SK-N-SH (cell line): Measurements from ENCODE around the gene DUSP10. TPM values are rescaled to one million over a fixed set of nuclear protein-coding genes. Genes with fewer than 3 reads are reported as not detected.

Experiments used
- CTCF ChIA-PET: fragments of 300-600, 350-600 bp; formaldehyde crosslinking; extraction: SDS; loops from one replicate; lab custom pipeline; 2021; lab: Yijun Ruan, JAX
- POLR2A ChIA-PET: fragments of 350-600 bp; sonication (Branson Sonifier 250); formaldehyde crosslinking; extraction: SDS; loops from one replicate; lab custom pipeline; 2020; ENCODE audit warnings: antibody characterized with exemption, inconsistent platforms; lab: Yijun Ruan, JAX
- DNase-seq: peaks from one replicate; pipeline ENCODE4 v3.0.0; 2012
- H2AFZ ChIP-seq: fragments of 200-600 bp; sonication (generic); 2 replicates; pipeline ENCODE4 v1.8.1; 2016; ENCODE audit warnings: antibody characterized with exemption, mild to moderate bottlenecking, low read depth
- H3F3A ChIP-seq: fragments of 200-600 bp; sonication (generic); replicated peaks from 2 replicates; pipeline ENCODE3; 2016; ENCODE audit warnings: antibody characterized with exemption, mild to moderate bottlenecking; ENCODE audit not compliant: insufficient read depth
- H3K27ac ChIP-seq, 2 experiments: fragments of 200-500 bp in 1 of 2; fragments of 200-600 bp in 1 of 2; sonication (Bioruptor generic) in 1 of 2; sonication (generic), shearing (Covaris generic) in 1 of 2; 2 replicates each; pipeline versions ENCODE4 v1.5.1 to v1.6.1; 2014 to 2016; ENCODE audit warnings: low read depth in 2 of 2, inconsistent platforms in 1 of 2, low read length in 1 of 2, mild to moderate bottlenecking in 1 of 2, mixed read lengths in 1 of 2
- H3K27me3 ChIP-seq: fragments of 200-600 bp; sonication (generic), shearing (Covaris generic); 2 replicates; pipeline ENCODE4 v1.6.1; 2016; ENCODE audit warnings: mixed run types; ENCODE audit not compliant: insufficient read depth
- H3K36me3 ChIP-seq, 2 experiments: fragments of 200-500 bp in 1 of 2; fragments of 200-600 bp in 1 of 2; sonication (Bioruptor generic) in 1 of 2; sonication (generic) in 1 of 2; replicated peaks in 1 of 2; 2 replicates each; pipeline versions ENCODE3 to v1.5.1; 2014 to 2016; ENCODE audit warnings: low read length in 1 of 2, mild to moderate bottlenecking in 1 of 2; ENCODE audit not compliant: insufficient read depth in 2 of 2, control insufficient read depth in 1 of 2
- H3K4me1 ChIP-seq, 2 experiments: fragments of 200-500 bp in 1 of 2; fragments of 200-600 bp in 1 of 2; sonication (Bioruptor generic) in 1 of 2; sonication (generic), shearing (Covaris generic) in 1 of 2; 2 replicates each; pipeline versions ENCODE4 v1.5.1 to v1.6.1; 2014 to 2016; ENCODE audit warnings: low read depth in 1 of 2, low read length in 1 of 2, mixed run types in 1 of 2; ENCODE audit not compliant: insufficient read depth in 2 of 2, control insufficient read depth in 1 of 2
- H3K4me2 ChIP-seq: fragments of 200-600 bp; sonication (generic), shearing (Covaris generic); 2 replicates; pipeline ENCODE4 v1.6.1; 2017; ENCODE audit warnings: mixed run types
- H3K4me3 ChIP-seq, 2 experiments: fragments of 200-500 bp in 1 of 2; fragments of 200-600 bp in 1 of 2; sonication (Bioruptor generic) in 1 of 2; sonication (generic), shearing (Covaris generic) in 1 of 2; 2 replicates each; pipeline versions ENCODE4 v1.5.1 to v1.8.1; 2014 to 2016; ENCODE audit warnings: low read depth in 2 of 2, inconsistent platforms in 1 of 2, low read length in 1 of 2, mild to moderate bottlenecking in 1 of 2, mixed read lengths in 1 of 2, moderate library complexity in 1 of 2
- H3K79me2 ChIP-seq: fragments of 200-600 bp; sonication (generic); 2 replicates; pipeline ENCODE4 v1.8.1; 2017; ENCODE audit warnings: mild to moderate bottlenecking; ENCODE audit not compliant: insufficient read depth
- H3K9ac ChIP-seq: fragments of 200-600 bp; sonication (generic); 2 replicates; pipeline ENCODE4 v1.6.1; 2017; ENCODE audit warnings: mixed run types
- H3K9me2 ChIP-seq: fragments of 200-600 bp; sonication (generic); 2 replicates; pipeline ENCODE4 v1.6.1; 2017; ENCODE audit warnings: mixed run types
- H3K9me3 ChIP-seq: fragments of 200-600 bp; sonication (generic); 2 replicates; pipeline ENCODE4 v1.6.1; 2017; ENCODE audit warnings: mixed run types, mild to moderate bottlenecking, moderate library complexity
- H4K20me1 ChIP-seq: fragments of 200-600 bp; sonication (generic); 2 replicates; pipeline ENCODE4 v1.6.1; 2017; ENCODE audit warnings: mild to moderate bottlenecking, mixed run types; ENCODE audit not compliant: insufficient read depth
- CHD2 ChIP-seq: fragments of 150-350 bp; IDR thresholded peaks from 2 replicates; pipeline ENCODE4 v1.6.1; 2018; ENCODE audit warnings: low read length; ENCODE audit not compliant: partially characterized antibody
- FOXJ3 ChIP-seq: sonication (generic); formaldehyde crosslinking; IDR thresholded peaks from 2 replicates; pipeline ENCODE4 v1.5.1; 2020; ENCODE audit warnings: mild to moderate bottlenecking, missing genetic modification reagents
- FOXM1 ChIP-seq: IDR thresholded peaks from 2 replicates; pipeline ENCODE4 v1.4.0; 2012; ENCODE audit warnings: low read depth, mild to moderate bottlenecking
- GABPA ChIP-seq: IDR thresholded peaks from 2 replicates; pipeline ENCODE4 v1.4.0; 2012; ENCODE audit warnings: low read depth, mild to moderate bottlenecking
- NRF1 ChIP-seq: IDR thresholded peaks from 2 replicates; pipeline ENCODE4 v1.6.1; 2012; ENCODE audit warnings: low read depth, mild to moderate bottlenecking, low read length
- RAD21 ChIP-seq: IDR thresholded peaks from 2 replicates; pipeline ENCODE4 v1.6.1; 2012; ENCODE audit warnings: mild to moderate bottlenecking, low read length
- RFX5 ChIP-seq: IDR thresholded peaks from 2 replicates; pipeline ENCODE4 v1.6.1; 2012; ENCODE audit warnings: mild to moderate bottlenecking, improper control_type of control experiment, low read length
- RXRA ChIP-seq: IDR thresholded peaks from 2 replicates; pipeline ENCODE4 v1.4.0; 2012; ENCODE audit warnings: low read depth, mild to moderate bottlenecking, borderline replicate concordance
- SIN3A ChIP-seq: IDR thresholded peaks from 2 replicates; pipeline ENCODE4 v1.6.1; 2012; ENCODE audit warnings: low read depth, mild to moderate bottlenecking, low read length, moderate library complexity, borderline replicate concordance
- SMC3 ChIP-seq: IDR thresholded peaks from 2 replicates; pipeline ENCODE4 v1.6.1; 2012; ENCODE audit warnings: low read depth, low read length, improper control_type of control experiment
- TAF1 ChIP-seq: IDR thresholded peaks from 2 replicates; pipeline ENCODE4 v1.6.1; 2012; ENCODE audit warnings: low read depth, mild to moderate bottlenecking, low read length, moderate library complexity, borderline replicate concordance
- TEAD4 ChIP-seq: IDR thresholded peaks from 2 replicates; pipeline ENCODE4 v1.4.0; 2012; ENCODE audit warnings: mild to moderate bottlenecking, borderline replicate concordance; ENCODE audit not compliant: insufficient read depth
- YY1 ChIP-seq: IDR thresholded peaks from 2 replicates; pipeline ENCODE4 v1.4.0; 2012; ENCODE audit warnings: low read depth, mild to moderate bottlenecking
- WGBS: methylation state at CpG from one replicate; pipeline ENCODE4 v1.1.6; 2017; ENCODE audit warnings: low lambda C conversion rate; 5-methylcytosine and 5-hydroxymethylcytosine counted together
- polyA plus RNA-seq, 3 experiments: library from polyadenylated mRNA; depleted of rRNA; stranded (reverse); fragments of >200 nt; gene quantifications; 2 replicates each; pipeline ENCODE4 v1.2.3, GENCODE V29; 2012
- TF ChIP-seq, protein P1 (sequence below): IDR thresholded peaks from 2 replicates; pipeline ENCODE4 v1.4.0; 2012; ENCODE audit warnings: low read depth, borderline replicate concordance
- TF ChIP-seq, protein P2 (sequence below): IDR thresholded peaks from 2 replicates; pipeline ENCODE4; 2012
- TF ChIP-seq, protein P3 (sequence below): fragments of 200-600 bp; sonication (generic); IDR thresholded peaks from 2 replicates; pipeline ENCODE4 v1.6.1; 2017; ENCODE audit warnings: antibody characterized with exemption, mild to moderate bottlenecking, moderate library complexity

DUSP10 gene
- polyA plus RNA-seq, 1 of the 3 experiments (the other 2 are of a cell fraction): 6.4 TPM

DNA sequence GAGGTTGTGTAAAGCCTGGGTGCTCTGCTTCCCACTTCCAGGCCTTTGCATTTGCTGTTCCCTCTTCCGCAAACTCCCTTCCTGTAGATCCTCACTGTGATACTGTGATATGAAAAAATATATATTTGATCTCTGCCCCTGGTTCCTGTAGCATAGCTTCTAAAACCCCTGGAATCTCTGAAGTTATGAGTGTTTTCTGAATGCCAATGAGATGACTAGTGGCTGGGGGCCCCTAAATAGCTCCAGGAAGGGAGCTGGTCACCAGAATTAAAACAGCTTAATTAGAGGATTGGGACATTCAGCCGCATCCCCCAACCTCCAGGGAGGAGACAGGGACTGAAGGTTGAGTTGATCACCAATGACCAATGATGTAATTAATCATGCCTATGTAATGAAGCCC, 21.9 kb downstream of the DUSP10 start:
- H3K27me3 ChIP-seq: no peaks in the 10 kb centered on the region
- 94% methylated on average over 2 of the region's 2 CpGs for WGBS
- H3K36me3 ChIP-seq: peaks cover 0 to 2% of the 10 kb centered on the region in 2 experiments
- H3K27ac ChIP-seq: no peak overlapping the region
- H3K9ac ChIP-seq: no peak overlapping the region
- H3K79me2 ChIP-seq: peaks cover 4% of the 10 kb centered on the region; the same call in 1 of the 2 replicates
- no peak overlapping the region for H3K4me2 ChIP-seq
- H4K20me1 ChIP-seq: no peaks in the 10 kb centered on the region
- no peak overlapping the region for H2AFZ ChIP-seq
- ChIA-PET CTCF (no interaction called here), POLR2A (no interaction called here)
- H3F3A ChIP-seq: no peaks in the 10 kb centered on the region
- H3K9me3 ChIP-seq: no peaks in the 10 kb centered on the region
- no peaks in the 10 kb centered on the region for H3K9me2 ChIP-seq
- peaks cover 7 to 32% of the 10 kb centered on the region in 2 experiments; a peak in 3 of 4 replicates for H3K4me1 ChIP-seq
- DNase-seq: no peak
- H3K4me3 ChIP-seq: no peak overlapping the region
- TF ChIP-seq SMC3 (no peak), RFX5 (no peak), RXRA (no peak), CHD2 (no peak), FOXJ3 (CRISPR knock-in tag) (no peak), NRF1 (no peak), SIN3A (no peak), YY1 (no peak), TAF1 (no peak), FOXM1 (no peak), TEAD4 (no peak), RAD21 (no peak), GABPA (no peak)
- TF ChIP-seq, protein P1, sequence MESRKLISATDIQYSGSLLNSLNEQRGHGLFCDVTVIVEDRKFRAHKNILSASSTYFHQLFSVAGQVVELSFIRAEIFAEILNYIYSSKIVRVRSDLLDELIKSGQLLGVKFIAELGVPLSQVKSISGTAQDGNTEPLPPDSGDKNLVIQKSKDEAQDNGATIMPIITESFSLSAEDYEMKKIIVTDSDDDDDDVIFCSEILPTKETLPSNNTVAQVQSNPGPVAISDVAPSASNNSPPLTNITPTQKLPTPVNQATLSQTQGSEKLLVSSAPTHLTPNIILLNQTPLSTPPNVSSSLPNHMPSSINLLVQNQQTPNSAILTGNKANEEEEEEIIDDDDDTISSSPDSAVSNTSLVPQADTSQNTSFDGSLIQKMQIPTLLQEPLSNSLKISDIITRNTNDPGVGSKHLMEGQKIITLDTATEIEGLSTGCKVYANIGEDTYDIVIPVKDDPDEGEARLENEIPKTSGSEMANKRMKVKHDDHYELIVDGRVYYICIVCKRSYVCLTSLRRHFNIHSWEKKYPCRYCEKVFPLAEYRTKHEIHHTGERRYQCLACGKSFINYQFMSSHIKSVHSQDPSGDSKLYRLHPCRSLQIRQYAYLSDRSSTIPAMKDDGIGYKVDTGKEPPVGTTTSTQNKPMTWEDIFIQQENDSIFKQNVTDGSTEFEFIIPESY: no peak
- TF ChIP-seq, protein P2, sequence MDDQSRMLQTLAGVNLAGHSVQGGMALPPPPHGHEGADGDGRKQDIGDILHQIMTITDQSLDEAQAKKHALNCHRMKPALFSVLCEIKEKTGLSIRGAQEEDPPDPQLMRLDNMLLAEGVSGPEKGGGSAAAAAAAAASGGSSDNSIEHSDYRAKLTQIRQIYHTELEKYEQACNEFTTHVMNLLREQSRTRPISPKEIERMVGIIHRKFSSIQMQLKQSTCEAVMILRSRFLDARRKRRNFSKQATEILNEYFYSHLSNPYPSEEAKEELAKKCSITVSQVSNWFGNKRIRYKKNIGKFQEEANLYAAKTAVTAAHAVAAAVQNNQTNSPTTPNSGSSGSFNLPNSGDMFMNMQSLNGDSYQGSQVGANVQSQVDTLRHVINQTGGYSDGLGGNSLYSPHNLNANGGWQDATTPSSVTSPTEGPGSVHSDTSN: no peak
- TF ChIP-seq, protein P3, sequence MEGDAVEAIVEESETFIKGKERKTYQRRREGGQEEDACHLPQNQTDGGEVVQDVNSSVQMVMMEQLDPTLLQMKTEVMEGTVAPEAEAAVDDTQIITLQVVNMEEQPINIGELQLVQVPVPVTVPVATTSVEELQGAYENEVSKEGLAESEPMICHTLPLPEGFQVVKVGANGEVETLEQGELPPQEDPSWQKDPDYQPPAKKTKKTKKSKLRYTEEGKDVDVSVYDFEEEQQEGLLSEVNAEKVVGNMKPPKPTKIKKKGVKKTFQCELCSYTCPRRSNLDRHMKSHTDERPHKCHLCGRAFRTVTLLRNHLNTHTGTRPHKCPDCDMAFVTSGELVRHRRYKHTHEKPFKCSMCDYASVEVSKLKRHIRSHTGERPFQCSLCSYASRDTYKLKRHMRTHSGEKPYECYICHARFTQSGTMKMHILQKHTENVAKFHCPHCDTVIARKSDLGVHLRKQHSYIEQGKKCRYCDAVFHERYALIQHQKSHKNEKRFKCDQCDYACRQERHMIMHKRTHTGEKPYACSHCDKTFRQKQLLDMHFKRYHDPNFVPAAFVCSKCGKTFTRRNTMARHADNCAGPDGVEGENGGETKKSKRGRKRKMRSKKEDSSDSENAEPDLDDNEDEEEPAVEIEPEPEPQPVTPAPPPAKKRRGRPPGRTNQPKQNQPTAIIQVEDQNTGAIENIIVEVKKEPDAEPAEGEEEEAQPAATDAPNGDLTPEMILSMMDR: no peak
